HG03196 (cell line): Measurements from ENCODE around the gene NCAPG.

ENCODE experiments used
- ATAC-seq: cut with Tn5 transposase; IDR thresholded peaks from one replicate; pipeline ENCODE4 v1.9.1; 2021; ENCODE audit not compliant: unreplicated experiment

The NCAPG gene

GRCh38 chr4:17867276-17867675 is 56.5 kb downstream of the NCAPG start:
- ATAC-seq, result no peak

- ATAC-seq, result no peak
Observed at GRCh38 chr4:17869327-17869726, 58.5 kb downstream of the NCAPG start.

- ATAC-seq, result peak; percentile 84
Observed at GRCh38 chr4:17875402-17876070, 64.8 kb downstream of the NCAPG start.

- no peak for ATAC-seq
Observed at GRCh38 chr4:17876943-17877342, 66.2 kb downstream of the NCAPG start.

GRCh38 chr4:17877661-17878060 is 66.9 kb downstream of the NCAPG start:
- ATAC-seq, result no peak

GRCh38 chr4:17884063-17884462 is 73.3 kb downstream of the NCAPG start:
- no peak for ATAC-seq

GRCh38 chr4:17884511-17884910 is 73.7 kb downstream of the NCAPG start:
- no peak for ATAC-seq

GRCh38 chr4:17889692-17890091 is 78.9 kb downstream of the NCAPG start:
- no peak for ATAC-seq

- ATAC-seq, result no peak
Observed at GRCh38 chr4:17894421-17894820, 83.6 kb downstream of the NCAPG start.
